Upper lobe of left lung (tissue), 4 donors: ENCODE results near the gene TP53I11.

Experiments
- POLR2A ChIP-seq, 4 donors: fragments of 450-650 bp; IDR thresholded peaks; one replicate each; pipeline ENCODE4 v1.5.1; 2016 to 2017; ENCODE audit warnings: antibody characterized with exemption in 4 of 4, mild to moderate bottlenecking in 2 of 4
- POLR2AphosphoS5 ChIP-seq, 2 donors: sonication (generic); formaldehyde crosslinking; IDR thresholded peaks; one replicate each; pipeline ENCODE4 v1.5.1; 2017; ENCODE audit warnings: antibody characterized with exemption in 2 of 2

GRCh38 chr11:44972746-44973435, 22.2 kb upstream of the TP53I11 start:
- TF ChIP-seq POLR2AphosphoS5 (IDR thresholded peaks at IDR 0.05), result no peak
- no peak for TF ChIP-seq POLR2A (IDR thresholded peaks at IDR 0.05)
